Smooth muscle cell (in vitro differentiated cells): ENCODE results near the gene PRDM2. TPM values are rescaled to one million over a fixed set of nuclear protein-coding genes. Genes with fewer than 3 reads are reported as not detected.

ENCODE experiments used
- DNase-seq: peaks from one replicate; lab custom pipeline; 2025; ENCODE audit not compliant: unreplicated experiment; lab: John Stamatoyannopoulos, UW
- H2AFZ ChIP-seq: fragments of 200-600 bp; sonication (generic); 2 replicates; pipeline ENCODE4 v1.6.0; 2016; ENCODE audit warnings: antibody characterized with exemption, low read depth, mild to moderate bottlenecking
- H3F3A ChIP-seq: fragments of 200-600 bp; sonication (generic); 2 replicates; pipeline ENCODE4 v1.6.0; 2017; ENCODE audit warnings: antibody characterized with exemption, low read depth
- H3K27ac ChIP-seq: fragments of 200-600 bp; sonication (generic); 2 replicates; pipeline ENCODE4 v1.5.1; 2016; ENCODE audit warnings: low read depth, mild to moderate bottlenecking
- H3K27me3 ChIP-seq: fragments of 200-600 bp; sonication (generic); 2 replicates; pipeline ENCODE4 v1.6.1; 2016; ENCODE audit warnings: low read depth, mild to moderate bottlenecking
- H3K36me3 ChIP-seq: fragments of 200-600 bp; sonication (generic); 2 replicates; pipeline ENCODE4 v1.5.1; 2016; ENCODE audit warnings: low read depth
- H3K4me1 ChIP-seq: fragments of 200-600 bp; sonication (generic); 2 replicates; pipeline ENCODE4 v1.5.1; 2016; ENCODE audit warnings: low read depth
- H3K4me2 ChIP-seq: fragments of 200-600 bp; sonication (generic); 2 replicates; pipeline ENCODE4 v1.6.0; 2016; ENCODE audit warnings: mild to moderate bottlenecking
- H3K4me3 ChIP-seq: fragments of 200-600 bp; sonication (generic); 2 replicates; pipeline ENCODE4 v1.5.1; 2016; ENCODE audit warnings: mild to moderate bottlenecking
- H3K79me2 ChIP-seq: fragments of 200-600 bp; sonication (generic); 2 replicates; pipeline ENCODE4 v1.6.0; 2016; ENCODE audit warnings: low read depth, mild to moderate bottlenecking
- H3K9ac ChIP-seq: fragments of 200-600 bp; sonication (generic); 2 replicates; pipeline ENCODE4 v1.6.0; 2016; ENCODE audit warnings: low read depth
- H3K9me3 ChIP-seq: fragments of 200-600 bp; sonication (generic); replicated peaks from 2 replicates; pipeline ENCODE4 v1.5.1; 2016; ENCODE audit warnings: low read depth
- H4K20me1 ChIP-seq: fragments of 200-600 bp; sonication (generic); 2 replicates; pipeline ENCODE4 v1.6.0; 2016; ENCODE audit warnings: low read depth
- CTCF ChIP-seq: fragments of 200-600 bp; sonication (generic); IDR thresholded peaks from 2 replicates; pipeline ENCODE4 v1.5.1; 2017; ENCODE audit warnings: borderline replicate concordance, mild to moderate bottlenecking, antibody characterized with exemption; ENCODE audit not compliant: insufficient read depth, poor library complexity, severe bottlenecking
- WGBS: methylation state at CpG from one replicate; pipeline ENCODE4 v1.1.7; 2016; ENCODE audit warnings: low lambda C conversion rate; 5-methylcytosine and 5-hydroxymethylcytosine counted together
- polyA plus RNA-seq: library from polyadenylated mRNA; unstranded; fragments of >200 nt; fragmentation: Nextera tagmentation; extraction: Ambion mirVana; gene quantifications from 2 replicates; pipeline ENCODE4 v1.2.1, GENCODE V29; 2016
- total RNA-seq: library from RNA; depleted of rRNA; stranded (reverse); fragments of >200 nt; gene quantifications from 2 replicates; pipeline ENCODE4 v1.2.3, GENCODE V29; 2014

PRDM2 gene
- total and polyA plus RNA-seq, 2 experiments from 2014 or later: 19.8 to 20.0 TPM

GRCh38 chr1:13749543-13750341 is 49.8 kb downstream of the PRDM2 start:
- under 1% methylated on average over 57 of the region's 81 CpGs for WGBS
- peak; percentile 71 for DNase-seq
- peaks cover 52% of the 10 kb centered on the region for H3K79me2 ChIP-seq

GRCh38 chr1:13751458-13751871 is 51.5 kb downstream of the PRDM2 start:
- 79% methylated on average over 5 of the region's 5 CpGs for WGBS
- no peaks in the 10 kb centered on the region for H3K27me3 ChIP-seq
- peaks cover 19% of the 10 kb centered on the region for H3K4me1 ChIP-seq
- no peak for DNase-seq
- H4K20me1 ChIP-seq: peaks cover 68% of the 10 kb centered on the region
- H3K4me2 ChIP-seq: peak overlapping the region; percentile 91
- peak overlapping the region; percentile 82 for H3K4me3 ChIP-seq
- H2AFZ ChIP-seq: no peak overlapping the region
- H3K36me3 ChIP-seq: no peaks in the 10 kb centered on the region
- no peaks in the 10 kb centered on the region for H3K9me3 ChIP-seq
- no peak for TF ChIP-seq CTCF
- peak overlapping the region; percentile 86 for H3K9ac ChIP-seq
- peaks cover 12% of the 10 kb centered on the region for H3F3A ChIP-seq
- peaks cover 69% of the 10 kb centered on the region for H3K79me2 ChIP-seq
- peak overlapping the region; percentile 79 for H3K27ac ChIP-seq

More at GRCh38 chr1:13749543-13750341, 49.8 kb downstream of the PRDM2 start:
- Histone ChIP-seq H3K4me1 (peaks cover 18% of the 10 kb centered on the region), H3K9ac (peak overlapping the region; percentile 86), H3F3A (peaks cover 12% of the 10 kb centered on the region), H3K36me3 (no peaks in the 10 kb centered on the region), H3K4me3 (peak overlapping the region; percentile 82), H3K27ac (peak overlapping the region; percentile 79), H4K20me1 (peaks cover 51% of the 10 kb centered on the region), H2AFZ (peak overlapping the region; percentile 42), H3K27me3 (no peaks in the 10 kb centered on the region), H3K9me3 (no peaks in the 10 kb centered on the region), H3K4me2 (peak overlapping the region; percentile 91)
- no peak for TF ChIP-seq CTCF

GRCh38 chr1:13751985-13752384 is 52.0 kb downstream of the PRDM2 start:
- H3K27me3 ChIP-seq: no peaks in the 10 kb centered on the region
- no peaks in the 10 kb centered on the region for H3K36me3 ChIP-seq
- no peak for DNase-seq
- H2AFZ ChIP-seq: no peak overlapping the region
- no peak overlapping the region for H3K9ac ChIP-seq
- peaks cover 73% of the 10 kb centered on the region for H4K20me1 ChIP-seq
- peak overlapping the region; percentile 91 for H3K4me2 ChIP-seq
- H3K4me1 ChIP-seq: peaks cover 24% of the 10 kb centered on the region
- 94% methylated on average over 7 of the region's 7 CpGs for WGBS
- H3K9me3 ChIP-seq: no peaks in the 10 kb centered on the region
- TF ChIP-seq CTCF: no peak
- H3F3A ChIP-seq: peaks cover 12% of the 10 kb centered on the region
- no peak overlapping the region for H3K27ac ChIP-seq
- no peak overlapping the region for H3K4me3 ChIP-seq
- peaks cover 74% of the 10 kb centered on the region for H3K79me2 ChIP-seq
